NK-92 (cell line): ENCODE results near the gene TMEM18.

Experiments
- DNase-seq: peaks from one replicate; lab custom pipeline; 2025; ENCODE audit not compliant: unreplicated experiment; lab: John Stamatoyannopoulos, UW

The TMEM18 gene

GRCh38 chr2:635687-636621 lies 41.3 kb downstream of the TMEM18 start:
- DNase-seq, result no peak

GRCh38 chr2:634636-635388 lies 42.4 kb downstream of the TMEM18 start:
- DNase-seq, result no peak

- DNase-seq, result no peak
Measured at GRCh38 chr2:634041-634440, 43.2 kb downstream of the TMEM18 start.

- no peak for DNase-seq
Measured at GRCh38 chr2:633371-633770, 43.8 kb downstream of the TMEM18 start.

- no peak for DNase-seq
Measured at GRCh38 chr2:632471-632870, 44.7 kb downstream of the TMEM18 start.

- no peak for DNase-seq
Measured at GRCh38 chr2:631741-632140, 45.5 kb downstream of the TMEM18 start.

GRCh38 chr2:630451-631320 lies 46.5 kb downstream of the TMEM18 start:
- DNase-seq, result no peak

GRCh38 chr2:629961-630360 lies 47.2 kb downstream of the TMEM18 start:
- DNase-seq, result no peak

GRCh38 chr2:628651-629050 lies 48.6 kb downstream of the TMEM18 start:
- DNase-seq, result no peak

GRCh38 chr2:627926-628560 lies 49.2 kb downstream of the TMEM18 start:
- no peak for DNase-seq

GRCh38 chr2:627340-627709 lies 49.9 kb downstream of the TMEM18 start:
- DNase-seq, result no peak

GRCh38 chr2:626491-627339 lies 50.5 kb downstream of the TMEM18 start:
- DNase-seq, result no peak

- no peak for DNase-seq
Measured at GRCh38 chr2:625415-626333, 51.5 kb downstream of the TMEM18 start.

GRCh38 chr2:624551-625347 lies 52.5 kb downstream of the TMEM18 start:
- DNase-seq, result no peak

- no peak for DNase-seq
Measured at GRCh38 chr2:624096-624495, 53.1 kb downstream of the TMEM18 start.

- no peak for DNase-seq
Measured at GRCh38 chr2:623130-623922, 53.9 kb downstream of the TMEM18 start.

- DNase-seq, result no peak
Measured at GRCh38 chr2:622357-622756, 54.8 kb downstream of the TMEM18 start.
